CD4-positive, CD25-positive, alpha-beta regulatory T cell (primary cell): ENCODE results near the gene DDX1. TPM values are rescaled to one million over a fixed set of nuclear protein-coding genes. Genes with fewer than 3 reads are reported as not detected.

Experiments
- ATAC-seq, 2 donors: fragments of 150-1000 bp; cut with Tn5 transposase; one replicate each; pipeline ENCODE4 v1.10.0; 2021; ENCODE audit warnings: low read depth in 2 of 2, moderate number of reproducible peaks in 2 of 2, moderate library complexity in 1 of 2
- DNase-seq, 3 donors: peaks; one replicate each; pipeline versions ENCODE4 v3.0.0 to v3.0.0-alpha.2; 2012 to 2022; ENCODE audit warnings: mixed read lengths in 1 of 3
- H3K27ac ChIP-seq: one replicate; pipeline ENCODE4 v1.7.0; 2013; ENCODE audit warnings: mild to moderate bottlenecking, low read length; ENCODE audit not compliant: insufficient read depth, poor library complexity, severe bottlenecking
- H3K27me3 ChIP-seq: one replicate; pipeline ENCODE4 v1.7.0; 2013; ENCODE audit warnings: low read length; ENCODE audit not compliant: control insufficient read depth, insufficient read depth
- H3K36me3 ChIP-seq: one replicate; pipeline ENCODE4 v1.7.0; 2013; ENCODE audit warnings: mild to moderate bottlenecking, low read length, moderate library complexity; ENCODE audit not compliant: control insufficient read depth, insufficient read depth
- H3K4me1 ChIP-seq: 2 replicates; pipeline ENCODE4 v1.7.0; 2013; ENCODE audit warnings: mild to moderate bottlenecking, low read length; ENCODE audit not compliant: insufficient read depth, control insufficient read depth, poor library complexity, severe bottlenecking
- H3K4me3 ChIP-seq: one replicate; pipeline ENCODE4 v1.7.0; 2013; ENCODE audit warnings: low read depth, mild to moderate bottlenecking, low read length, moderate library complexity
- H3K9me3 ChIP-seq, 2 experiments: 1 replicate in 1 of 2; 2 replicates in 1 of 2; pipeline ENCODE4 v1.7.0; 2013; ENCODE audit warnings: low read length in 2 of 2, mild to moderate bottlenecking in 1 of 2, moderate library complexity in 1 of 2; ENCODE audit not compliant: control insufficient read depth in 2 of 2
- H3K27ac Mint-ChIP-seq, 3 donors: one replicate each; pipeline ENCODE4 v1.8.0; 2020 to 2022; ENCODE audit warnings: mild to moderate bottlenecking in 3 of 3, mixed read lengths in 3 of 3, moderate library complexity in 2 of 3
- H3K27me3 Mint-ChIP-seq: one replicate; pipeline ENCODE4 v1.8.0; 2022; ENCODE audit warnings: mild to moderate bottlenecking, mixed read lengths
- H3K36me3 Mint-ChIP-seq: one replicate; pipeline ENCODE4 v1.8.0; 2020; ENCODE audit warnings: mixed read lengths
- H3K4me1 Mint-ChIP-seq, 4 donors: one replicate each; pipeline ENCODE4 v1.8.0; 2020 to 2022; ENCODE audit warnings: mixed read lengths in 4 of 4, mild to moderate bottlenecking in 1 of 4
- H3K4me3 Mint-ChIP-seq, 4 donors: one replicate each; pipeline ENCODE4 v1.8.0; 2020 to 2022; ENCODE audit warnings: mild to moderate bottlenecking in 4 of 4, mixed read lengths in 4 of 4, moderate library complexity in 3 of 4
- H3K9me3 Mint-ChIP-seq, 7 donors: one replicate each; pipeline ENCODE4 v1.8.0; 2020 to 2022; ENCODE audit warnings: mixed read lengths in 7 of 7, mild to moderate bottlenecking in 3 of 7, moderate library complexity in 2 of 7
- polyA plus RNA-seq, 4 donors: library from polyadenylated mRNA; unstranded; fragments of 300-500 nt; fragmentation: Illumina TruSeq; gene quantifications; one replicate each; pipeline ENCODE4 v1.2.3, GENCODE V29; 2021
- total RNA-seq: library from RNA; stranded (reverse); gene quantifications from one replicate; pipeline ENCODE4 v1.2.3, GENCODE V29; 2022

The DDX1 gene
- total and polyA plus RNA-seq, 5 donors from 2014 or later: 34.2 to 48.6 (median 41.7) TPM

DNA sequence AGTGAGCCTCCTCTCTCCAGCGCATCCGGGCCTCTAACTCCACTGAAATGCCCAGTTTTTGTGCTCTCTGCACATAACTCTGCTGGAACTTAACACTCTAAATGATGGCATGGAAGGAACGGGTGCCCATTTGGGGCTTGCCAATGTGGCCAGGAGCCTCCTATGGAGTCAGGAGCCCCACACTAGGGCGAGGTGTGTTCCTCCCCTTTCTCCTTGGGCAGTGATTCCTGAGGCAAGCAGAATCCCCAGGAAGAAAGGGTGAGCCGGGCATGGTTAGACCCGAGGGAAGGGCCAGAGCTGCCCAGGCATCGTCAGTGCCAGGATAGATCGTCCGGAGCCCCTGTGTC lies 63.0 kb downstream of the DDX1 start:
- Mint-ChIP-seq H3K27me3 (peaks cover 5% of the 10 kb centered on the region), H3K27ac (no peak overlapping the region), H3K36me3 (no peaks in the 10 kb centered on the region), H3K4me3 (no peak overlapping the region), H3K9me3 (peaks cover 0 to 2% (median 0%) of the 10 kb centered on the region in 7 donors), H3K4me1 (no peaks in the 10 kb centered on the region)
- Histone ChIP-seq H3K9me3 (no peaks in the 10 kb centered on the region), H3K4me3 (no peak overlapping the region), H3K27me3 (no peaks in the 10 kb centered on the region), H3K36me3 (no peaks in the 10 kb centered on the region), H3K27ac (no peak overlapping the region), H3K4me1 (no peaks in the 10 kb centered on the region)
- ATAC-seq (no peak), DNase-seq (no peak)

DNA sequence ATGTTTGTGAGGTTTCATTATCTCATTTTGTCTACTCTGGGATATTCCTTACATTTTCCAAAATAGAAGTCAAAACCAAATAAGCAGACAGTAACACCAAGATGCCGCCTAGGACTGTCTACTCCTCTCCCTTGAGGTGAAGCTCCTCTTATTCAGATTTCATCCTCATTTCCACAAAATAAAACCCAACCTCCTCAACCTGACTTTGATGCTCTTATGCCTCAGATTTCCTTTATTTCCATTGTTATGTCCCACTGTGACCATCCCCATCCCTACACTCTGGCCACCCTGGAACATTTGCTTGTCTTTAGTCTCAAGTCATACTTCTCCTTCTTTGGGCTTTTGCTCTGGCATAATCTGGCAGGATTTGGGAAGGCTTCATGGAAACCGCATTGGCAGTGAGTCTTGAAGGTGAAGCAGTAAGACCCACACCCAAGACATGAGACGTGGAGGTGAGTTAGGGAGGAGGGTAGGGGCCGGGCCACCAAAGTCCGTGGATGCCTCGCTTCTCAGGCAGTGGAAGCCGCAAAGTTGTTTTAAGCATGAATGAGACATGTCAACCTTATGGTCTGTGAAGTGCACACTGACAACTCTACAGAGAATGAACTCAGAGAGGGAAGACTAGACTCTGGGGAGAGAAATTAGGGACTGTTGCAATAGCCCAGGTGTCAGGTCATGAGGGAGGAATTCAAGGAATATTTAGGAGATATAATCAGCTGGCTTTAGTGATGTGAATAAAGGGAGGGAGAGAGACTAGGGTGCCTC lies 63.6 kb downstream of the DDX1 start:
- Mint-ChIP-seq H3K27ac (no peak overlapping the region), H3K9me3 (no peaks in the 10 kb centered on the region), H3K4me1 (no peaks in the 10 kb centered on the region), H3K36me3 (no peaks in the 10 kb centered on the region), H3K4me3 (no peak overlapping the region), H3K27me3 (peaks cover 5% of the 10 kb centered on the region)
- Histone ChIP-seq H3K27me3 (no peaks in the 10 kb centered on the region), H3K4me3 (no peak overlapping the region), H3K36me3 (no peaks in the 10 kb centered on the region), H3K4me1 (no peaks in the 10 kb centered on the region), H3K9me3 (no peaks in the 10 kb centered on the region), H3K27ac (no peak overlapping the region)
- ATAC-seq (no peak), DNase-seq (no peak)

GRCh38 chr2:15656090-15656489 lies 64.4 kb downstream of the DDX1 start:
- H3K27ac Mint-ChIP-seq: no peak overlapping the region
- Histone ChIP-seq H3K27me3 (no peaks in the 10 kb centered on the region), H3K9me3 (no peaks in the 10 kb centered on the region), H3K27ac (no peak overlapping the region), H3K4me1 (no peaks in the 10 kb centered on the region), H3K36me3 (no peaks in the 10 kb centered on the region), H3K4me3 (no peak overlapping the region)
- H3K9me3 Mint-ChIP-seq: no peaks in the 10 kb centered on the region
- DNase-seq (no peak), ATAC-seq (no peak)
- no peaks in the 10 kb centered on the region for H3K4me1 Mint-ChIP-seq
- no peaks in the 10 kb centered on the region for H3K36me3 Mint-ChIP-seq
- peaks cover 5% of the 10 kb centered on the region for H3K27me3 Mint-ChIP-seq
- H3K4me3 Mint-ChIP-seq: no peak overlapping the region

DNA sequence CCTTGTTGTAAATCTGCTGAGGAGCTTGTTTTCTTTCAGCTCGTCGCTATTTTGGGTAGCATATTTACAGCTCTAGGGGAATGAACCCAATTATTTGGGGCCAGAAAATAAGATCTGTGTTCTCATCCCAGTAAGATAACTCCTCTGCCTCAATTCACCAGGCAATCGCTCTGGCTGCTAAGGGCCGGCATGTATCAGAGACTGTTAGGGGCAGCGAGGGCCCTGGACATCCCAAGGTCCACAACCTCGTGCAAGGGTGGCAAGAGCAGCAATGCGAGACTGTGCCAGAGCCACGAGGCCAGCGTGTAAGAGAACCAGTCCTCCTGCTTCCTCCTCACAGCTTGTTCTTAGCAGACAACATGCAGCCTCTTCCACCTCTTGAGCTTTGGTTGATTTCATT lies 66.1 kb downstream of the DDX1 start:
- Histone ChIP-seq H3K36me3 (no peaks in the 10 kb centered on the region), H3K27me3 (no peaks in the 10 kb centered on the region), H3K4me1 (no peaks in the 10 kb centered on the region), H3K9me3 (no peaks in the 10 kb centered on the region), H3K27ac (no peak overlapping the region), H3K4me3 (no peak overlapping the region)
- H3K27ac Mint-ChIP-seq: no peak overlapping the region
- no peak overlapping the region for H3K4me3 Mint-ChIP-seq
- H3K27me3 Mint-ChIP-seq: peaks cover 5% of the 10 kb centered on the region
- ATAC-seq (no peak), DNase-seq (no peak)
- H3K4me1 Mint-ChIP-seq: no peaks in the 10 kb centered on the region
- no peaks in the 10 kb centered on the region for H3K36me3 Mint-ChIP-seq
- no peaks in the 10 kb centered on the region for H3K9me3 Mint-ChIP-seq

- no peaks in the 10 kb centered on the region for H3K36me3 ChIP-seq
- ATAC-seq (no peak), DNase-seq (no peak)
- Mint-ChIP-seq H3K9me3 (peaks cover 0 to 3% (median 0%) of the 10 kb centered on the region in 7 donors), H3K4me1 (no peaks in the 10 kb centered on the region), H3K27me3 (peaks cover 5% of the 10 kb centered on the region), H3K27ac (no peak overlapping the region), H3K36me3 (no peaks in the 10 kb centered on the region), H3K4me3 (no peak overlapping the region)
- no peak overlapping the region for H3K27ac ChIP-seq
- no peak overlapping the region for H3K4me3 ChIP-seq
- no peaks in the 10 kb centered on the region for H3K27me3 ChIP-seq
- H3K9me3 ChIP-seq: no peaks in the 10 kb centered on the region
- H3K4me1 ChIP-seq: no peaks in the 10 kb centered on the region
Observed at GRCh38 chr2:15658911-15659310, 67.2 kb downstream of the DDX1 start.

- Mint-ChIP-seq H3K36me3 (no peaks in the 10 kb centered on the region), H3K4me1 (no peaks in the 10 kb centered on the region), H3K27me3 (peaks cover 5% of the 10 kb centered on the region), H3K4me3 (no peak overlapping the region), H3K27ac (no peak overlapping the region), H3K9me3 (peaks cover 0 to 4% (median 0%) of the 10 kb centered on the region in 7 donors)
- no peak for DNase-seq
- H3K4me1 ChIP-seq: no peaks in the 10 kb centered on the region
- no peaks in the 10 kb centered on the region for H3K9me3 ChIP-seq
- H3K27ac ChIP-seq: no peak overlapping the region
- no peaks in the 10 kb centered on the region for H3K36me3 ChIP-seq
- no peaks in the 10 kb centered on the region for H3K27me3 ChIP-seq
- no peak overlapping the region for H3K4me3 ChIP-seq
- no peak for ATAC-seq
Observed at GRCh38 chr2:15660491-15661294, 69.0 kb downstream of the DDX1 start.

GRCh38 chr2:15661295-15661569 lies 69.6 kb downstream of the DDX1 start:
- no peak overlapping the region for H3K27ac ChIP-seq

GRCh38 chr2:15662026-15662425 lies 70.4 kb downstream of the DDX1 start:
- H3K4me3 ChIP-seq: no peak overlapping the region
- no peaks in the 10 kb centered on the region for H3K4me1 ChIP-seq
- no peaks in the 10 kb centered on the region for H3K27me3 ChIP-seq
- Mint-ChIP-seq H3K4me1 (no peaks in the 10 kb centered on the region), H3K36me3 (no peaks in the 10 kb centered on the region), H3K27me3 (peaks cover 5% of the 10 kb centered on the region), H3K9me3 (peaks cover 0 to 4% (median 0%) of the 10 kb centered on the region in 7 donors), H3K27ac (no peak overlapping the region), H3K4me3 (no peak overlapping the region)
- no peak for ATAC-seq
- no peaks in the 10 kb centered on the region for H3K36me3 ChIP-seq
- no peak for DNase-seq
- H3K9me3 ChIP-seq: no peaks in the 10 kb centered on the region
- no peak overlapping the region for H3K27ac ChIP-seq

More at GRCh38 chr2:15661295-15661569, 69.6 kb downstream of the DDX1 start:
- Histone ChIP-seq H3K9me3 (no peaks in the 10 kb centered on the region), H3K27me3 (no peaks in the 10 kb centered on the region), H3K4me3 (no peak overlapping the region), H3K36me3 (no peaks in the 10 kb centered on the region), H3K4me1 (no peaks in the 10 kb centered on the region)
- Mint-ChIP-seq H3K9me3 (peaks cover 0 to 4% (median 0%) of the 10 kb centered on the region in 7 donors), H3K27me3 (peaks cover 5% of the 10 kb centered on the region), H3K27ac (no peak overlapping the region), H3K4me3 (no peak overlapping the region), H3K4me1 (no peaks in the 10 kb centered on the region), H3K36me3 (no peaks in the 10 kb centered on the region)
- no peak for DNase-seq
- no peak for ATAC-seq
